HepG2 (cell line): ENCODE data around the gene MEAF6. TPM values are rescaled to one million over a fixed set of nuclear protein-coding genes. Genes with fewer than 3 reads are reported as not detected.

Source experiments
- ARNTL ChIP-seq: sonication (generic); formaldehyde crosslinking; IDR thresholded peaks from 2 replicates; pipeline ENCODE4 v1.4.0; 2020; ENCODE audit warnings: mild to moderate bottlenecking, missing genetic modification reagents
- CHCHD3 ChIP-seq: sonication (generic); formaldehyde crosslinking; IDR thresholded peaks from 2 replicates; pipeline ENCODE4 v1.8.0; 2022; ENCODE audit warnings: mild to moderate bottlenecking, missing genetic modification reagents, moderate library complexity
- HCFC1 ChIP-seq: fragments of 150-350 bp; IDR thresholded peaks from 2 replicates; pipeline ENCODE4 v1.6.1; 2014; ENCODE audit warnings: low read depth, low read length
- KLF15 ChIP-seq: sonication (generic); formaldehyde crosslinking; IDR thresholded peaks from 2 replicates; pipeline ENCODE4 v1.8.1; 2023; ENCODE audit warnings: borderline replicate concordance, mild to moderate bottlenecking, inconsistent platforms, missing genetic modification reagents, mixed read lengths
- MYC ChIP-seq: sonication (generic); formaldehyde crosslinking; IDR thresholded peaks from 2 replicates; pipeline ENCODE4 v1.9.0; 2021; ENCODE audit warnings: missing genetic modification reagents, borderline replicate concordance
- NR2C2 ChIP-seq: sonication (generic); formaldehyde crosslinking; IDR thresholded peaks from 2 replicates; pipeline ENCODE4 v1.4.0; 2020; ENCODE audit warnings: missing genetic modification reagents, mild to moderate bottlenecking, moderate library complexity, borderline replicate concordance
- PAWR ChIP-seq: sonication (generic); formaldehyde crosslinking; IDR thresholded peaks from 2 replicates; pipeline ENCODE4 v1.4.0; 2020; ENCODE audit warnings: missing genetic modification reagents, mild to moderate bottlenecking, borderline replicate concordance
- SCMH1 ChIP-seq: sonication (generic); formaldehyde crosslinking; IDR thresholded peaks from 2 replicates; pipeline ENCODE4 v1.9.0; 2021; ENCODE audit warnings: missing genetic modification reagents, mild to moderate bottlenecking, borderline replicate concordance
- SIX4 ChIP-seq: sonication (generic); formaldehyde crosslinking; IDR thresholded peaks from 2 replicates; pipeline ENCODE4 v1.4.0; 2020; ENCODE audit warnings: missing genetic modification reagents
- SP2 ChIP-seq: sonication (generic); formaldehyde crosslinking; IDR thresholded peaks from 2 replicates; pipeline ENCODE4 v1.5.1; 2020; ENCODE audit warnings: mild to moderate bottlenecking, missing genetic modification reagents
- SP4 ChIP-seq: sonication (generic); formaldehyde crosslinking; IDR thresholded peaks from 2 replicates; pipeline ENCODE4 v1.8.1; 2023; ENCODE audit warnings: mild to moderate bottlenecking, missing genetic modification reagents
- TCF12 ChIP-seq, 2 experiments: fragments of 450-650 bp in 1 of 2; sonication (generic) in 1 of 2; formaldehyde crosslinking in 1 of 2; IDR thresholded peaks; 2 replicates each; pipeline versions ENCODE4 v1.6.1 to v1.8.0; 2017 to 2022; ENCODE audit warnings: antibody characterized with exemption in 1 of 2, mild to moderate bottlenecking in 1 of 2, missing genetic modification reagents in 1 of 2, moderate library complexity in 1 of 2
- ZBTB7A ChIP-seq: sonication (generic); formaldehyde crosslinking; IDR thresholded peaks from 2 replicates; pipeline ENCODE4 v1.8.0; 2022; ENCODE audit warnings: mild to moderate bottlenecking, missing genetic modification reagents
- ZBTB8A ChIP-seq: sonication (generic); formaldehyde crosslinking; IDR thresholded peaks from 2 replicates; pipeline ENCODE4 v1.4.0; 2020; ENCODE audit warnings: mild to moderate bottlenecking, low read depth, missing genetic modification reagents, borderline replicate concordance
- ZNF143 ChIP-seq: sonication (generic); formaldehyde crosslinking; IDR thresholded peaks from 2 replicates; pipeline ENCODE4 v1.4.0; 2020; ENCODE audit warnings: missing genetic modification reagents
- ZNF343 ChIP-seq: sonication (generic); formaldehyde crosslinking; IDR thresholded peaks from 2 replicates; pipeline ENCODE4 v1.4.0; 2020; ENCODE audit warnings: mild to moderate bottlenecking, missing genetic modification reagents
- ZNF382 ChIP-seq: sonication (generic); formaldehyde crosslinking; IDR thresholded peaks from 2 replicates; pipeline ENCODE4 v1.5.0; 2020; ENCODE audit warnings: missing genetic modification reagents, mild to moderate bottlenecking, borderline replicate concordance
- ZNF557 ChIP-seq: sonication (generic); formaldehyde crosslinking; IDR thresholded peaks from 2 replicates; pipeline ENCODE4 v1.4.0; 2020; ENCODE audit warnings: missing genetic modification reagents
- polyA plus RNA-seq, 8 experiments: library from polyadenylated mRNA; depleted of rRNA in 3 of 8; stranded (reverse) in 7 of 8; unstranded in 1 of 8; fragments of >200 nt; fragmentation: Illumina TruSeq in 4 of 8; extraction: Trizol in 4 of 8; gene quantifications; 2 replicates each; pipeline versions ENCODE4 v1.2.1 to v1.2.3, GENCODE V29; 2011 to 2016; ENCODE audit warnings: low read depth in 4 of 8, missing spikeins in 1 of 8, mixed read lengths in 1 of 8; ENCODE audit not compliant: insufficient read depth in 1 of 8
- total RNA-seq, 5 experiments: library from RNA; depleted of rRNA; stranded (reverse); fragments of >200 nt; fragmentation: Illumina TruSeq; extraction: Trizol; gene quantifications; 2 replicates each; pipeline ENCODE4 v1.2.3, GENCODE V29; 2016; ENCODE audit warnings: low read depth in 1 of 5
- TF ChIP-seq, protein P1 (sequence below): sonication (generic); formaldehyde crosslinking; IDR thresholded peaks from 2 replicates; pipeline ENCODE4 v1.8.1; 2023; ENCODE audit warnings: mild to moderate bottlenecking, moderate library complexity, missing genetic modification reagents
- TF ChIP-seq, protein P2 (sequence below): sonication (generic); formaldehyde crosslinking; IDR thresholded peaks from 2 replicates; pipeline ENCODE4 v1.5.1; 2020; ENCODE audit warnings: mild to moderate bottlenecking, missing genetic modification reagents
- TF ChIP-seq, protein P3 (sequence below): sonication (generic); formaldehyde crosslinking; IDR thresholded peaks from 2 replicates; pipeline ENCODE4 v1.5.0; 2020; ENCODE audit warnings: missing genetic modification reagents, mild to moderate bottlenecking, borderline replicate concordance
- TF ChIP-seq, protein P4 (sequence below): sonication (generic); formaldehyde crosslinking; IDR thresholded peaks from 2 replicates; pipeline ENCODE4 v1.5.1; 2020; ENCODE audit warnings: missing genetic modification reagents, mild to moderate bottlenecking, borderline replicate concordance
- TF ChIP-seq, protein P5 (sequence below): sonication (generic); formaldehyde crosslinking; IDR thresholded peaks from 2 replicates; pipeline ENCODE4 v1.5.1; 2020; ENCODE audit warnings: mild to moderate bottlenecking, missing genetic modification reagents, moderate library complexity

MEAF6 gene
- total and polyA plus RNA-seq, 2 of the 13 experiments (the other 11 are each of a cell fraction or from before 2014, with no cell fraction given), result 29.5 to 45.6 TPM

DNA sequence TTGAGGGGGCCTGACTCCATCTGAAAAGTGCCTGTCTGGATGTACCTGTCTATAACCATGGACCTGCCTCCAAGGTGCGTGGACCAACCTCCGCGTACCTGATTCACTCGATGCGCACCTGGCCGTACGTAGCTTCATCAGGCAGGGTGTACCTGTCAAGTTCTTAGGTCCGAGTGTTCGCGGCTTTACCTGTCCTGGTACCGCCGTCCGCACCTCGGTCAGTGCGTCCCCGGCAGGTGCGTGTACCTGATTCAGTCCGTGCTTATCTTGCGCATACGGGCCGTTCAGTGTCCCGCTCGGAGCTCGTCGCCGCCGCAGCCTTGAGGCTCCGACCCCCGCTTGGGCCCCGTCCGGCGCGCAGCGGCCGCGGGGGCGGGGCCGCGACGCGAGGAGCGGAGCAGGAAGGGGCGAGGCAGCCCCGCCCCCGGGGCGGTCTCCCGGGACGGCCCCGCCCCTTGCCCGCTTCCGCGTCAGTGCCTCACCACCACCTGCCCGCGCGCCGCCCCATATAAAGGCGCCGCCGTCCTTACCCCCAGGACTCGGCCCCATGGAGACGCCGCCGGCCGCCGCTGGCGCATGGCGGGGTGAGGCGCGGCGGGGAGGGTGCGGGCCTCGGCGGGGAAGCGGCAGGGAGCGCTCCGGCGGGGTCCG, 40.4 kb downstream of the MEAF6 start, which contains the start of gene ZC3H12A (continued):
- TF ChIP-seq, protein P1, sequence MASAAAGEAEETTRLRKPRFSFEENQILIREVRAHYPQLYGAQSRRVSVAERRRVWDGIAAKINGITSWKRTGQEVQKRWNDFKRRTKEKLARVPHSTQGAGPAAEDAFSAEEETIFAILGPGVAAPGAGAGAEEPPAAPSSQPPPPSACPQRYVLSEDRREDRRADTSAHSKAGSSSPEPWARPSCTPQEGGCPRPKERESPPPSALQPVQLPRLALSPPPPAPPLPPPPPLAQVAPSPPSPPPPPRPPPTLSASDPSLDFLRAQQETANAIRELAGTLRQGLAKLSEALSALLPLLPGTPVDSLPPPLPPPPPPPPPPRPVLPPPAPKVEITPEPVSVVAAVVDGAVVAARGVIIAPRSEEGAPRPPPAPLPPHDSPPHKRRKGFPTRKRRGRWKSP, result 0 out of 2 replicates have a peak, but pooled peaks have one; percentile 52
- TF ChIP-seq ZNF343 (CRISPR knock-in tag) (no peak), SCMH1 (CRISPR knock-in tag) (no peak), TCF12 (IDR thresholded peaks at IDR 0.05) (no peak), TCF12 (CRISPR knock-in tag; IDR thresholded peaks at IDR 0.05) (no peak; the same call in 1 of the 2 replicates), ZBTB7A (CRISPR knock-in tag) (no peak), ZNF143 (no peak), PAWR (CRISPR knock-in tag) (no peak), HCFC1 (0 out of 2 replicates have a peak, but pooled peaks have one; percentile 7), ARNTL (CRISPR knock-in tag) (no peak), ZNF382 (CRISPR knock-in tag) (no peak), SP2 (CRISPR knock-in tag) (no peak; the same call in 1 of the 2 replicates), SIX4 (CRISPR knock-in tag) (0 out of 2 replicates have a peak, but pooled peaks have one; percentile 18), CHCHD3 (CRISPR knock-in tag) (0 out of 2 replicates have a peak, but pooled peaks have one; percentile 26), ZNF557 (CRISPR knock-in tag) (no peak), KLF15 (no peak), SP4 (CRISPR knock-in tag) (peak; percentile 98), ZBTB8A (CRISPR knock-in tag) (no peak), NR2C2 (CRISPR knock-in tag) (no peak), MYC (CRISPR knock-in tag) (peak; percentile 73; the same call in 1 of the 2 replicates)
- TF ChIP-seq, protein P2, sequence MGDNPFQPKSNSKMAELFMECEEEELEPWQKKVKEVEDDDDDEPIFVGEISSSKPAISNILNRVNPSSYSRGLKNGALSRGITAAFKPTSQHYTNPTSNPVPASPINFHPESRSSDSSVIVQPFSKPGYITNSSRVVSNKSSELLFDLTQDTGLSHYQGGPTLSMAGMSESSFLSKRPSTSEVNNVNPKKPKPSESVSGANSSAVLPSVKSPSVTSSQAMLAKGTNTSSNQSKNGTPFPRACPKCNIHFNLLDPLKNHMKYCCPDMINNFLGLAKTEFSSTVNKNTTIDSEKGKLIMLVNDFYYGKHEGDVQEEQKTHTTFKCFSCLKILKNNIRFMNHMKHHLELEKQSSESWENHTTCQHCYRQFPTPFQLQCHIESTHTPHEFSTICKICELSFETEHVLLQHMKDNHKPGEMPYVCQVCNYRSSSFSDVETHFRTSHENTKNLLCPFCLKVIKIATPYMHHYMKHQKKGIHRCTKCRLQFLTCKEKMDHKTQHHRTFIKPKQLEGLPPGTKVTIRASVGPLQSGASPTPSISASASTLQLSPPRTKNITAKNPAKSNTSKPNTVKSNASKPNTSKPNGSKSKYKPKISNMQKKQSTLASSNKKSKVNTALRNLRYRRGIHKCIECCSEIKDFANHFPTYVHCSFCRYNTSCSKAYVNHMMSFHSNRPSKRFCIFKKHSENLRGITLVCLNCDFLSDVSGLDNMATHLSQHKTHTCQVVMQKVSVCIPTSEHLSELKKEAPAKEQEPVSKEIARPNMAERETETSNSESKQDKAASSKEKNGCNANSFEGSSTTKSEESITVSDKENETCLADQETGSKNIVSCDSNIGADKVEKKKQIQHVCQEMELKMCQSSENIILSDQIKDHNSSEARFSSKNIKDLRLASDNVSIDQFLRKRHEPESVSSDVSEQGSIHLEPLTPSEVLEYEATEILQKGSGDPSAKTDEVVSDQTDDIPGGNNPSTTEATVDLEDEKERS (CRISPR knock-in tag), result no peak
- TF ChIP-seq, protein P3, sequence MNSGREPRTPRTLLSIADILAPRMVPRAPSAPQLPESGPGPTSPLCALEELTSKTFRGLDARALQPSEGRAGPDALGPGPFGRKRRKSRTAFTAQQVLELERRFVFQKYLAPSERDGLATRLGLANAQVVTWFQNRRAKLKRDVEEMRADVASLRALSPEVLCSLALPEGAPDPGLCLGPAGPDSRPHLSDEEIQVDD (CRISPR knock-in tag), result peak; percentile 61; the same call in 1 of the 2 replicates
- TF ChIP-seq, protein P4, sequence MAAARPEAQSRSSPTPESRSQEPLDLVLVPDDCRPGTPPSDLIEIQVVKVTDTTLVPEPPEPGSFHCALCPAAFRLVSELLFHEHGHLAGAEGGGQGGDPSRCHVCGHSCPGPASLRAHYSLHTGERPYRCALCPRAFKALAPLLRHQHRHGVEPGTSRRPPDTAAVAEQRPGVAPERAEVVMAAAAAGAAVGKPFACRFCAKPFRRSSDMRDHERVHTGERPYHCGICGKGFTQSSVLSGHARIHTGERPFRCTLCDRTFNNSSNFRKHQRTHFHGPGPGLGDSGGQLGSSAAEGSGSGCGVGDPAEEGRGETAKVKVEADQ (CRISPR knock-in tag), result no peak
- TF ChIP-seq, protein P5, sequence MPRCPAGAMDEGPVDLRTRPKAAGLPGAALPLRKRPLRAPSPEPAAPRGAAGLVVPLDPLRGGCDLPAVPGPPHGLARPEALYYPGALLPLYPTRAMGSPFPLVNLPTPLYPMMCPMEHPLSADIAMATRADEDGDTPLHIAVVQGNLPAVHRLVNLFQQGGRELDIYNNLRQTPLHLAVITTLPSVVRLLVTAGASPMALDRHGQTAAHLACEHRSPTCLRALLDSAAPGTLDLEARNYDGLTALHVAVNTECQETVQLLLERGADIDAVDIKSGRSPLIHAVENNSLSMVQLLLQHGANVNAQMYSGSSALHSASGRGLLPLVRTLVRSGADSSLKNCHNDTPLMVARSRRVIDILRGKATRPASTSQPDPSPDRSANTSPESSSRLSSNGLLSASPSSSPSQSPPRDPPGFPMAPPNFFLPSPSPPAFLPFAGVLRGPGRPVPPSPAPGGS (CRISPR knock-in tag), result peak; percentile 32; the same call in 1 of the 2 replicates
